CD4-positive, CD25-positive, alpha-beta regulatory T cell (primary cell): ENCODE measurements around the gene RADIL. TPM values are rescaled to one million over a fixed set of nuclear protein-coding genes. Genes with fewer than 3 reads are reported as not detected.
"Not testable (repeated sequence)": the region's sequence is repeated elsewhere in the genome, so short reads cannot be mapped to it uniquely, and the experiment has no call there.

Source experiments
- ATAC-seq, 2 donors: fragments of 150-1000 bp; cut with Tn5 transposase; one replicate each; pipeline ENCODE4 v1.10.0; 2021; ENCODE audit warnings: low read depth in 2 of 2, moderate number of reproducible peaks in 2 of 2, moderate library complexity in 1 of 2
- DNase-seq, 3 donors: peaks; one replicate each; pipeline versions ENCODE4 v3.0.0 to v3.0.0-alpha.2; 2012 to 2022; ENCODE audit warnings: mixed read lengths in 1 of 3
- H3K27ac ChIP-seq: one replicate; pipeline ENCODE4 v1.7.0; 2013; ENCODE audit warnings: mild to moderate bottlenecking, low read length; ENCODE audit not compliant: insufficient read depth, poor library complexity, severe bottlenecking
- H3K27me3 ChIP-seq: one replicate; pipeline ENCODE4 v1.7.0; 2013; ENCODE audit warnings: low read length; ENCODE audit not compliant: control insufficient read depth, insufficient read depth
- H3K36me3 ChIP-seq: one replicate; pipeline ENCODE4 v1.7.0; 2013; ENCODE audit warnings: mild to moderate bottlenecking, low read length, moderate library complexity; ENCODE audit not compliant: control insufficient read depth, insufficient read depth
- H3K4me1 ChIP-seq: 2 replicates; pipeline ENCODE4 v1.7.0; 2013; ENCODE audit warnings: mild to moderate bottlenecking, low read length; ENCODE audit not compliant: insufficient read depth, control insufficient read depth, poor library complexity, severe bottlenecking
- H3K4me3 ChIP-seq: one replicate; pipeline ENCODE4 v1.7.0; 2013; ENCODE audit warnings: low read depth, mild to moderate bottlenecking, low read length, moderate library complexity
- H3K9me3 ChIP-seq, 2 experiments: 1 replicate in 1 of 2; 2 replicates in 1 of 2; pipeline ENCODE4 v1.7.0; 2013; ENCODE audit warnings: low read length in 2 of 2, mild to moderate bottlenecking in 1 of 2, moderate library complexity in 1 of 2; ENCODE audit not compliant: control insufficient read depth in 2 of 2
- H3K27ac Mint-ChIP-seq, 3 donors: one replicate each; pipeline ENCODE4 v1.8.0; 2020 to 2022; ENCODE audit warnings: mild to moderate bottlenecking in 3 of 3, mixed read lengths in 3 of 3, moderate library complexity in 2 of 3
- H3K27me3 Mint-ChIP-seq: one replicate; pipeline ENCODE4 v1.8.0; 2022; ENCODE audit warnings: mild to moderate bottlenecking, mixed read lengths
- H3K36me3 Mint-ChIP-seq: one replicate; pipeline ENCODE4 v1.8.0; 2020; ENCODE audit warnings: mixed read lengths
- H3K4me1 Mint-ChIP-seq, 4 donors: one replicate each; pipeline ENCODE4 v1.8.0; 2020 to 2022; ENCODE audit warnings: mixed read lengths in 4 of 4, mild to moderate bottlenecking in 1 of 4
- H3K4me3 Mint-ChIP-seq, 4 donors: one replicate each; pipeline ENCODE4 v1.8.0; 2020 to 2022; ENCODE audit warnings: mild to moderate bottlenecking in 4 of 4, mixed read lengths in 4 of 4, moderate library complexity in 3 of 4
- H3K9me3 Mint-ChIP-seq, 7 donors: one replicate each; pipeline ENCODE4 v1.8.0; 2020 to 2022; ENCODE audit warnings: mixed read lengths in 7 of 7, mild to moderate bottlenecking in 3 of 7, moderate library complexity in 2 of 7
- polyA plus RNA-seq, 4 donors: library from polyadenylated mRNA; unstranded; fragments of 300-500 nt; fragmentation: Illumina TruSeq; gene quantifications; one replicate each; pipeline ENCODE4 v1.2.3, GENCODE V29; 2021
- total RNA-seq: library from RNA; stranded (reverse); gene quantifications from one replicate; pipeline ENCODE4 v1.2.3, GENCODE V29; 2022

RADIL gene
- total and polyA plus RNA-seq, 5 donors from 2014 or later, result not detected

GRCh38 chr7:4799508-4800268, 83.8 kb downstream of the RADIL start:
- Histone ChIP-seq H3K4me3 (no peak overlapping the region), H3K4me1 (no peaks in the 10 kb centered on the region), H3K27me3 (no peaks in the 10 kb centered on the region), H3K36me3 (no peaks in the 10 kb centered on the region), H3K27ac (no peak overlapping the region), H3K9me3 (no peaks in the 10 kb centered on the region)
- no peak overlapping the region for H3K4me3 Mint-ChIP-seq
- H3K36me3 Mint-ChIP-seq, result no peaks in the 10 kb centered on the region
- no peak for DNase-seq
- H3K4me1 Mint-ChIP-seq, result peaks cover 0 to 3% (median 0%) of the 10 kb centered on the region in 4 donors
- H3K27me3 Mint-ChIP-seq, result no peaks in the 10 kb centered on the region
- H3K27ac Mint-ChIP-seq, result no peak overlapping the region
- no peak for ATAC-seq
- H3K9me3 Mint-ChIP-seq, result no peaks in the 10 kb centered on the region

DNA sequence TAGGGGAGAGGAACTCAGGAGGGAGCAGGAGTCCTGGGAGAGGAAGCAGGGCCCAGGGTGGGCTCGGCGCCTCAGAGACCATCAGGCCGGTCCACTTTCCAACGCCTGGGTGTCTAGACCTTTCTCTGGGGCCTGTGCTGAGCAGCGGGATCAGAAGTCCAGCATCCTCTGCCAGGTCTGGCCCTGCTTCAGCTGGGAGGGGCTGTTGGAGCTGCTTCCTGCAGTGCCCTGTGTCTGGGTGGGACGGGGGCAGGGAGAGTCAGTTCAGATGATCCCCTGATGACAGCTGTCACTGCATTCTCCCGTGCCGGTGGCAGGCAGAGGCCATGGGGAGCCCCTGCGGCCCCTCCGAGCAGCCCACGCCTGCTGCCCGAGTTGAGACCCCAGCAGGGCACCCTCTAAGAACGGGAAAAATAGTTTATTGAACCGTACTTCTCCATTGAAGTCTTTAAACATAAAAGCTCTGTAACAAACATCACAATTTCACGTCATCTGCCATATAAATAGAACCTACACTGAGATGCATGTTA, 84.7 kb downstream of the RADIL start:
- H3K27ac ChIP-seq, result no peak overlapping the region
- ATAC-seq, result no peak

DNA sequence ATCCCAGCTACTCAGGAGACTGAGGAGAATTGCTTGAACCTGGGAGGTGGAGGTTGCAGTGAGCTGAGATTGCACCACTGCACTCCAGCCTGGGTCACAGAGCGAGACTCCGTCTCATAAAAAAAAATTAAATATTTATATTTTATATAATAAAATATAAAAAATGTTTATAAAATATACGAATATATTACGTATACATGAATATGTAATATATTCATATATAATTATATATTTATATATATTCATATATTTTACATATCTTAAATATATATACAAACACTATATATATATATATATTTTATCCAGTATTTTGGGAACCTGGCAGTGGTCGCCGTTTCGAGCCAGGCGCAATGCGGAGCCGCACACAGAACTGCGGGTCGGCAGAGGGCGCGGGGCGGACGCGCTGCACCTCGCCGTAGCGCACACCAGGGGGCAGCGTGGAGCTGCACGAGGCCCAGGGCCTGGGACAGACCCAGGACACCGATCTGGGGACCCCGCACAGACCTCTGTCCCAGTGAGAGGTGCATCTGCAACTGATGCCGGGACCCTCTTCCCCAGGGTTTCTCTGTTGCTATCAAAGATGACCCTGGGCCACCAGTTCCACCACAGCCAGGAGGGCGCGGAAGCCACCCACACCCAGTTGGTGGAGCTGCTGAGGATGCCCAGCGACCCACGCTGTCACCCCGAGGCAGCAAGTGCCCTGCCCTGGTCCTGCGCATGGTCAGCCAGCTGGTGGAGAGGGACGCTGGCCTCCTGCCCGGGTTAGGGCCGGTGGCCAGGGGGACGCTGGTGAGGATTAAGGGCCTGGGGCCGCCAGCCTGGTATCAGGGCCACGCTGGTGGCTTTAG, 85.4 kb downstream of the RADIL start:
- DNase-seq, result peak; percentile 25 to 58 (median 50)
- Mint-ChIP-seq H3K27ac (no peak overlapping the region), H3K4me1 (peaks cover 0 to 4% (median 2%) of the 10 kb centered on the region in 4 donors)

More for the DNA sequence above, 84.7 kb downstream of the RADIL start:
- Mint-ChIP-seq H3K27me3 (no peaks in the 10 kb centered on the region), H3K36me3 (no peaks in the 10 kb centered on the region), H3K4me1 (peaks cover 0 to 4% (median 2%) of the 10 kb centered on the region in 4 donors), H3K4me3 (no peak overlapping the region), H3K9me3 (no peaks in the 10 kb centered on the region), H3K27ac (no peak overlapping the region)
- Histone ChIP-seq H3K27me3 (no peaks in the 10 kb centered on the region), H3K9me3 (no peaks in the 10 kb centered on the region), H3K36me3 (no peaks in the 10 kb centered on the region), H3K4me1 (no peaks in the 10 kb centered on the region), H3K4me3 (no peak overlapping the region)
- no peak for DNase-seq

DNA sequence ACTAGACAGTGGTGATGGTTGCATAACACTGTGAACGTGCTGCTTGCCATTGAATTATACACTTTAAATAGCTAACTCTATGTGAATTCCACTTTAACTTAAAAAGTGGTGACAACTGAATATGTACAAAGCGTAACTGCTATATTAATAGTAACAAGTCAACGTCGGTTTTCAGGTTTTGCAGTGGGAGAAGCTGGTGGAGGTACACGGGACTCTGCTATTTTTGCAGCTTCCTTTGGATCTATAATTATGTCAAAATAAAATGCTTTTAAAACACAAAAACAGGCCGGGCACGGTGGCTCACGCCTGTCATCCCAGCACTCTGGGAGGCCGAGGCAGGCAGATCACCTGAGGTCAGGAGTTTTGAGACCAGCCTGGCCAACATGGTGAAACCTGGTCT, 87.1 kb downstream of the RADIL start:
- no peaks in the 10 kb centered on the region for H3K27me3 ChIP-seq
- no peak for ATAC-seq
- H3K36me3 ChIP-seq, result peaks cover 2% of the 10 kb centered on the region
- peaks cover 0 to 4% (median 2%) of the 10 kb centered on the region in 4 donors for H3K4me1 Mint-ChIP-seq
- H3K27ac Mint-ChIP-seq, result no peak overlapping the region
- peaks cover 2% of the 10 kb centered on the region for H3K36me3 Mint-ChIP-seq
- no peaks in the 10 kb centered on the region for H3K9me3 Mint-ChIP-seq
- no peak overlapping the region for H3K4me3 Mint-ChIP-seq
- no peaks in the 10 kb centered on the region for H3K9me3 ChIP-seq
- H3K27ac ChIP-seq, result no peak overlapping the region
- no peak for DNase-seq
- no peaks in the 10 kb centered on the region for H3K27me3 Mint-ChIP-seq
- no peak overlapping the region for H3K4me3 ChIP-seq
- peaks cover 4% of the 10 kb centered on the region for H3K4me1 ChIP-seq

More for the DNA sequence above, 85.4 kb downstream of the RADIL start:
- Mint-ChIP-seq H3K9me3 (no peaks in the 10 kb centered on the region), H3K27me3 (no peaks in the 10 kb centered on the region), H3K36me3 (no peaks in the 10 kb centered on the region), H3K4me3 (no peak overlapping the region)
- no peaks in the 10 kb centered on the region for H3K27me3 ChIP-seq
- H3K27ac ChIP-seq, result no peak overlapping the region
- no peaks in the 10 kb centered on the region for H3K4me1 ChIP-seq
- no peak overlapping the region for H3K4me3 ChIP-seq
- H3K9me3 ChIP-seq, result no peaks in the 10 kb centered on the region
- no peaks in the 10 kb centered on the region for H3K36me3 ChIP-seq
- ATAC-seq, result peak; percentile 75 to 76

DNA sequence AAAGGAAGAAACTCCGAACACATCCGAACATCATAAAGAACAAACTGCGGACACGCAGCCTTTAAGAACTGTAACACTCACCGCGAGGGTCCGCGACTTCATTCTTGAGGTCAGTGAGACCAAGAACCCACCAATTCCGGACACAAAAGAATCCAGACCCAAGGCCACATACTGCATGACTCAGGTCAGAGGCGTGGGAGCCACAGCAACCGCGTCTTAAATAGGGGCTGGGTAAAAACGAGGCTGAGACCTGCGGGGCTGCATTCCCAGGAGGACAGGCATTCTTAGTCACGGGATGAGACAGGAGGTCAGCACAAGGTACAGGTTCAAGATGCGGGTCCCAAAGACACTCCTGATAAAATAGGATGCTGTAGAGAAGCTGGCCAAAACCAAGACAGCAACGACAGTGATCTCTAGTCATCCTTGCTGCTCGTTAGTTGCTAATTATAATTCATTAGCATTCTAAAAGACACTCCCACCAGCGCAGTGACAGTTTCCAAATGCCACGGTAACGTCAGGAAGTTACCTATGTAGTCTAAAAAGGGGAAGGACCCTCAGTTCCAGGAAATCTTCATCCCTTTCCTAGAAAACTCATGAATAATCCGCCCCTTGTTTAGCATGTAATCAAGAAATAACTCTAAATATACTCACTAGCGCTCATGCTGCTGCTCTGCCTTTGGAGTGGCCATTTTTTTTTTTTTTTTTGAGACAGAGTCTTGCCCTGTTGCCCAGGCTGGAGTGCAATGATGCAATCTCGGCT, 88.7 kb downstream of the RADIL start:
- Mint-ChIP-seq H3K27ac (peak overlapping the region; percentile 9 to 48 (median 46)), H3K27me3 (no peaks in the 10 kb centered on the region), H3K4me3 (peak overlapping the region in 3 of 4 donors; percentile 2 to 44 (median 4)), H3K4me1 (peaks cover 0 to 4% (median under 1%) of the 10 kb centered on the region in 4 donors), H3K9me3 (no peaks in the 10 kb centered on the region), H3K36me3 (peaks cover 7% of the 10 kb centered on the region)
- no peak overlapping the region for H3K27ac ChIP-seq
- H3K27me3 ChIP-seq, result no peaks in the 10 kb centered on the region
- peaks cover 4% of the 10 kb centered on the region for H3K4me1 ChIP-seq
- no peaks in the 10 kb centered on the region for H3K9me3 ChIP-seq
- peaks cover 8% of the 10 kb centered on the region for H3K36me3 ChIP-seq
- DNase-seq (no peak), ATAC-seq (no peak)
- H3K4me3 ChIP-seq, result no peak overlapping the region

DNA sequence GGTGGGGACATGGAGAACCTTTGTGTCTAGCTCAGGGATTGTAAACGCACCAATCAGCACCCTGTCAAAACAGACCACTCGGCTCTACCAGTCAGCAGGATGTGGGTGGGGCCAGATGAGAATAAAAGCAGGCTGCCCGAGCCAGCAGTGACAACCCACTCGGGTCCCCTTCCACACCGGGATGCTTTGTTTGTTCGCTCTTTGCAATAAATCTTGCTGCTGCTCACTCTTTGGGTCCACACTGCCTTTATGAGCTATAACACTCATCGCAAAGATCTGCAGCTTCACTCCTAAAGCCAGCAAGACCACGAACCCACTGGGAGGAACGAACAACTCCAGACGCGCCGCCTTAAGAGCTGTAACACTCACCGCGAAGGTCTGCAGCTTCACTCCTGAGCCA, 89.3 kb downstream of the RADIL start:
- ATAC-seq, H3K36me3 Mint-ChIP-seq, H3K27ac ChIP-seq, H3K27me3 ChIP-seq, H3K4me3 ChIP-seq, DNase-seq, H3K4me1 Mint-ChIP-seq, H3K4me1 ChIP-seq, H3K9me3 Mint-ChIP-seq, H3K36me3 ChIP-seq, H3K9me3 ChIP-seq, H3K27me3 Mint-ChIP-seq: not testable (repeated sequence)
- Mint-ChIP-seq H3K4me3 (peak overlapping the region in 3 of 4 donors; percentile 2 to 44 (median 4)), H3K27ac (peak overlapping the region in 2 of 3 donors; percentile 46 to 48)

GRCh38 chr7:4793385-4793993, 90.0 kb downstream of the RADIL start:
- not testable (repeated sequence) for H3K9me3 Mint-ChIP-seq, H3K4me1 ChIP-seq, DNase-seq, H3K27me3 ChIP-seq, H3K4me3 ChIP-seq, H3K27ac ChIP-seq, H3K27ac Mint-ChIP-seq, H3K36me3 Mint-ChIP-seq, H3K4me1 Mint-ChIP-seq, H3K27me3 Mint-ChIP-seq, H3K9me3 ChIP-seq, ATAC-seq
- H3K36me3 ChIP-seq, result peaks cover 10% of the 10 kb centered on the region
- H3K4me3 Mint-ChIP-seq, result peak overlapping the region in 2 of 4 donors; percentile 44 to 69
